ENCODE data around the gene SBNO1.
"Not testable (repeated sequence)": the region's sequence is repeated elsewhere in the genome, so short reads cannot be mapped to it uniquely, and the experiment has no call there.

Gene SBNO1

DNA sequence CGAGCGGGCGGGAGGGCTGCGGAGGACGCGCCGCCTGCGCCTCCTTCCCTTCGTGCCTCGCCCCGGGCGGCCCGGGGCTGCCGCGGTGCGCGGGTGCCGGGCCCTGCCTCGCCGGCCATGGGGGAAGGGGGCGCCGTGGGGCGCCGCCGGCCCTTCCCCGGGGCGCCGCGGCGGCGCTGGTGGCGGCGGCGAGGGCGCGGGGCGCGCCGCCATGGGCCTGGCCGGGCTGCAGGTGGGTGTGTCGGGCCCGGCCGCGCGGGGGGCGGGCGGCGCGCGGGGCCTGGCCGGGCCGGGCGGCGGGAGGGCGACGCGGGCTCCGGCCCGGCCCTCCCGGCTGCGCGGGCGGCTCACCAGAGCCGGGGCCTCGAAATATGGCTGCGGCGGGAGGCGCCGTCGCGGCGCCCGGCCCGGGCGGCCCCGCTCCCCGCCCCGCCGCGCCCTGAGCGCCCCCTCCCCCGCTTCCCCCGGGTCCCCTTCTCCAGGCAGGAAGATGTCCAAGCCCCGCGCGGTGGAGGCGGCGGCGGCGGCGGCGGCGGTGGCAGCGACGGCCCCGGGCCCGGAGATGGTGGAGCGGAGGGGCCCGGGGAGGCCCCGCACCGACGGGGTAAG is 24.4 kb upstream of the SBNO1 start:
- no peak for DNase-seq (ENCODE audit: low read depth in 2 of 3, low spot score in 1 of 3)

DNA sequence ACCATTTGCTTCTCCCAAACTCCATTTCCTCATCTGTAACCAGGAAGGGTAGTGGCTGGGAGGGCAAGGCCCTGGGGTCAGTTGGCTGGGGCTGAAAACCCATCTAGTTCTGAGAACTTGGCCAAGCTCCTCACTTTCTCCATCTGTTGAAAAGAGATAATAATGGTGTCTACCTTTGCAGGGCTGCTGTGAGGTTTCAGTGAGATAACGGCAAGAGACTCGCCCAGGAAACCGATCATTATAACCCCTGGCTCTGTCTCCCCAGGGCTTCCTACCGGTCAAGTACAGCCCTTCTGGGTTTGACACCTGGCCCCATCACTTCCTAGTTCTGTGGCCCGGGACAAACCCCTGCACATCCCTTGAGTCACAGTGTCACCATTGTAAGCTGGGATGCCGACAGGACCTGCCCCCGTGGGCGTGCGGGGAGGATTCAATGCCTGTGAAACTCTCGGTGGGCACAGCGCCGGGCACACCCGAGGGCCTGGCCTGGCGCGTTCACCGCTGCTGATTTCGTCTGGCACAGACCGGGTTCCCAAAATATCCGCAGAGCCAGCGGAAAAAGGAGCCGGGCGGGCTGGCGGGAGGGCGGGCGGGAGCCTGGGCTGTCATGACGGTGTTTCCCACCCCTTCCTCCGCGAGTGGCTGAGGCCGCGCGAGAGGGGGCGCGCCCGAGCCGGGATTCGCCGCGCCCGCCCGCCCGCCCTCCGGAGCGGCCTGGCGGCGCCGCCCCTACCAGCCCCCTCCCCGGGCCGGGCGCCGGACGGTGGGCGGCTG is 23.7 kb upstream of the SBNO1 start:
- peak; percentile 54 to 75 (median 62) for DNase-seq (ENCODE audit: low read depth in 2 of 3, low spot score in 1 of 3)

DNA sequence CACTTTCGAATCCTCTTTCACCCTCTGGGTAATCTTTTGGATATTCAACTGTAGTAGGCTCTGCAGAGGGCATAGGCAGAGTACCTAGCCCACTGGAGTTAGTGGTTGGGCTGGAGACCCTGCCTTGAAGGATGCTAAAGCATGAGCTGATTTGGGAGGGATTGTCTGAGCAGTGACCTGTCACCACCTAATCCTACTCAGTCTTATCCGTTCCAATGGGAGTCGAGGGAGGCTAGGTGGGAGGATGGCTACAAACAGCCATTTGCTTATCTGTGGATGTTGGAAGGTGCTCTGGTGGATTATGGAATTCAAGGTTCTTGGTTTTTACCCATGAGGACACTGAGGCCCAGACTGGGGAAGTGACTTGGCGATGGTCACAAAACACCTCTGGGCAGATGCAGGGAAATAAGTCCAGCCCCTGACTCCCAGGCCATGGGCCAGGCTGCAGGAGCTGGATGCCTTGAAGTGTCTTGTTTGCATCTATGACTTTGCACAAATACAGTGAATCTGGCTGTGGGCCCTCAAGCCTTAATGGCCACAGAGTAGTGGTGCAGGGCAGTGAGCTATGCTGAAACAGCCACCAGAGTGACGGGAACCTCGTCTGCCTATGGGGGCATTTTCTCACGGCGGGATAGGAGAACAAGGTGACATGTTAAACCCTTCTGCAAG is 23.0 kb upstream of the SBNO1 start:
- no peak for DNase-seq (ENCODE audit: low read depth in 2 of 3, low spot score in 1 of 3)

DNA sequence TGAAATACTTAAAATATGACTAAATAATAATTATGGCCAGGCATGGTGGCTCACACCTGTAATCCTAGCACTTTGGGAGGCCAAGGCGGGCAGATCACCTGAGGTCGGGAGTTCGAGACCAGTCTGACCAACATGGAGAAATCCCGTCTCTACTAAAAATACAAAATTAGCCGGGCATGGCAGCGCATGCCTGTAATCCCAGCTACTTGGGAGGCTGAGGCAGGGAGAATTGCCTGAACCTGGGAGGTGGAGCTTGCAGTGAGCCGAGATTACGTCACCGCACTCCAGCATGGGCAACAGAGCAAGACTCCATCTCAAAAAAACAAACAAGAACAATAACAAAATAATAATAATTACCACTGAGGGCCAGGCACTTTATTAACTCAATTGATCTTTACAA is 20.9 kb upstream of the SBNO1 start:
- not testable (repeated sequence) for DNase-seq (ENCODE audit: low read depth in 2 of 3, low spot score in 1 of 3)

DNA sequence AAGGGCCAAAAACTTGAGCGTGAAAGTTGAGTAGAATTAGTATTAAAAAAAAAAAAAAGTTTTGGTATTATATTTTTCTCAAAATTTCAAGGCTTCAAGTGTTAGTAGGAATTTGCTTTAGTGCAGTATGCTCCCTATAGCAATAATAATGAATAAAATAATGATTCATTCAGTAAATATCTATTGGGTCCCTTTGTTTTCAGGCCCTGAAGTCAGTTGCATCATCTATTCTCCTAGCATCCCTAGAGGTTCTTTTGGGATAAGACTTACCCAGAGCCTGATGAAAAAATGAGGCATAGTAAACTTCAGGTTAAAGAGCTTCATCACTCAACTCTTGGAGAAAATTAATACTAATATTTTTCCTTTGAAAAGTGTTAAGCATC is 20.3 kb upstream of the SBNO1 start:
- DNase-seq (ENCODE audit: low read depth in 2 of 3, low spot score in 1 of 3) = no peak

DNA sequence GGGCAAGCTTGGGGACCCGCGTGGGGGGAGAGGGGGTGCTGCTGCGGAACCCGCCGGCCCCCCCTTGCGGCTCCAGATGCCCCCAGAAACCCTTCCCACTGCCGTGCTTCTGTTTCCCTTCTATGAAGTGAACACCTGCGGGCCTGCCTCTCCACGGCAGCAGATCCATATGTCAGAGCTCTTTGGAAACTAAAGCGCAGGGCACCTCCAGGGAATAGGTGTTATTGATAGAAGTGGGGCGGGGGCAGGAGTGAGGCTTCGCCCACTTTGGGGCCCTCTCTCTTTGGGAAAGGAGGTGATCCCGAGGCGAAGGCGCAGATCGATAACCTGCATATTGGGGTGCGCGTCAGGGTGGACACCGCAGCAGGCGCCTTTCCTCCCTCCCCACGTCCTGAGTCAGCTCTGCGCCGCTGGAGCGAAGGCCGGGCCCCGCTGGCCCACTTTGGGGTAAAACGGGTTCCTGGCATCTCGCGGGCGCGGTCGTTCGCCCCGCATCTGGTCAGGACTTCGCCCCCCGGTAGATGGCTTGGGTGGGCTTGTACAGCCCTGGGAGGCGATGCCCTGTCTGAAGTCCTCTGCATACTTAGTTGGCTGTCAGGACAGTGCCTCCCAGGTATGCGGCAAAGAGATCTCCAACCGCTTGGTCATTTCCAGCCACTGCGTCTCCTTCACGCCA is 19.8 kb upstream of the SBNO1 start:
- DNase-seq (ENCODE audit: low read depth in 2 of 3, low spot score in 1 of 3) = peak in 1 of 3 donors; percentile 16

DNA sequence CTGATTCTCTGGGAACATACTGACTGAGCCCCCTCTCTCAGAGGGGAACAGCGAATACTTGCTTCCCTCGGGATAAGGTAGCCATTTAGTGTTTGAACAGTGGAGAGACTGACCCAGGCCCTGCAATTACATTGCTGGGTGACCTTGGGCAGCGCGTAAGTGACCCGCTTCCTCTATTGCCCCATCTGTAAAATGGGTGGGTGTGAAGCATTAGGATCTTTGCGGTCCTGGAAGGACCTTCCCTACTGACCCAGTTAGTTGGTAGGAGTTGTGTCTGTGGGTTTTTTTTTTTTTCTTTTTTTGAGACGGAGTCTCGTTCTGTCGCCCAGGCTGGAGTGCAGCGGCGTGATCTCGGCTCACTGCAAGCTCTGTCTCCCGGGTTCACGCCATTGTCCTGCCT is 18.0 kb upstream of the SBNO1 start:
- no peak for DNase-seq (ENCODE audit: low read depth in 2 of 3, low spot score in 1 of 3)

DNA sequence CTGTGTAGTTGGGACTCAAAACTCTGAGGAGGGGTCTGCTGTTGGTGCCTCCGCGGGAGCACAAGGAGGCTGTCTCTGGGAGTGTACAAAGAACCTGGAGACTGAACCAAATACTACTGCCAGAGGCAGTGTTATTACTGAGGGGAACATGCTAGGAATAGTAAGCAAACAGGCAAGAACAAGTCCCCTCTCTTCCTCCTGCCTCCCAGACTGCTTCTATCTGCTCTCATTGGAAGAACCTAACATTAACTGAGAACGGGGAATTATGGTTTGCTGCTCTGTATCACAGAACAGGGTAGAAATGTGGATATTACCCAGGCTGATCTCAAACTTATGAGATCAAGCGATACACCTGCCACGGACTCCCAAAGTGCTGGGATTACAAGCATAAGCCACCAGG is 14.7 kb upstream of the SBNO1 start:
- DNase-seq (ENCODE audit: low read depth in 2 of 3, low spot score in 1 of 3) = no peak

DNA sequence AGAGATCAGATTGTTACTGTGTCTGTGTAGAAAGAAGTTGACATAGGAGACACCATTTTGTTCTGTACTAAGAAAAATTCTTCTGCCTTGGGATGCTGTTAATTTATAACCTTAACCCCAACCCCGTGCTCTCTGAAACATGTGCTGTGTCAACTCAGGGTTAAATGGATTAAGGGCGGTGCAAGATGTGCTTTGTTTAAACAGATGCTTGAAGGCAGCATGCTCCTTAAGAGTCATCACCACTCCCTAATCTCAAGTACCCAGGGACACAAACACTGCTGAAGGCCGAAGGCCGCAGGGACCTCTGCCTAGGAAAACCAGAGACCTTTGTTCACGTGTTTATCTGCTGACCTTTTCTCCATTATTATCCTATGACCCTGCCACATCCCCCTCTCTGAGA is 7.8 kb upstream of the SBNO1 start:
- DNase-seq (ENCODE audit: low read depth in 2 of 3, low spot score in 1 of 3) = not testable (repeated sequence)

DNA sequence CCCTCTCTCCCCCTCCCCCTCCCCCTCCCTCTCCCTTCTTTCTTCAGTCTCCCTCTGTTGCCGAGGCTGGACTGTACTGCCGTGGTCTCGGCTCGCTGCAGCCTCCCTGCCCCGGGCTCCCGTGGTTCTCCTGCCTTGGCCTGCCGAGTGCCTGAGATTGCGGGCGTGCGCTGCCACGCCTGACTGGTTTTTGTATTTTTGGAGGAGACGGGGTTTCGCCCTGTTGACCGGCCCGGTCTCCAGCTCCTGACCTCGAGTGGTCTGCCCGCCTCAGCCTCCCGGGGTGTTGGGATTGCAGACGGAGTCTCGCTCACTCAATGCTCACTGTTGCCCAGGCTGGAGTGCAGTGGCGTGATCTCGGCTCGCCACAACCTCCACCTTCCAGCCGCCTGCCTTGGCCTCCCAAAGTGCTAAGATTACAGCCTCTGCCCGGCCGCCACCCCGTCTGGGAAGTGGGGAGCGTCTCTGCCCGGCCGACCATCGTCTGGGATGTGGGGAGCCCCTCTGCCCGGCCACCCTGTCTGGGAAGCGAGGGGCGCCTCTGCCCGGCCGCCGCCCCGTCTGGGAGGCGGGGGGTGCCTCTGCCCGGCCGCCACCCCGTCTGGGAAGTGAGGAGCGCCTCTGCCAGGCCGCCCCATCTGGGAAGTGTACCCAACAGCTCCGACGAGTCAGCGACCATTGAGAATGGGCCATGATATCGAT is 7.2 kb upstream of the SBNO1 start:
- DNase-seq (ENCODE audit: low read depth in 2 of 3, low spot score in 1 of 3) = not testable (repeated sequence)

DNA sequence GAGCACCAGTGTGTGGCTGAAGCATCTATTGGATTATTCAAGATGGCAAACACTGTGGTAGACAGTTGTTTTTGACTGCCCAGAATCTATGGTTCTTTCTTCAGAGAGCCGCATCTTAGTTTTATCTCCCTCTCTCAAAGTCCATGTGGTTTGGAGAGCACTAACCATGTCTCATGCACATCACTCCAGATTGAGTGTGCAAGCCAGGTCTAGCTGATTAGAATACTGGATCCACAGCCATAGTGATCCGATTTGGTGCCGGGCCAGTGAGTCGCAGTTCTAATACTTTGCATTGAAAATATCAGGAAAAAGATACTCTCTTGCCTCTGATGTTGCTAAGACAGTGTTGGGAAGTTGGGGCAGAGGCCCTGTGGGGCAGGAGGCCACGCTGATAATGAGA is 4.6 kb upstream of the SBNO1 start:
- no peak for DNase-seq (ENCODE audit: low read depth in 2 of 3, low spot score in 1 of 3)

DNA sequence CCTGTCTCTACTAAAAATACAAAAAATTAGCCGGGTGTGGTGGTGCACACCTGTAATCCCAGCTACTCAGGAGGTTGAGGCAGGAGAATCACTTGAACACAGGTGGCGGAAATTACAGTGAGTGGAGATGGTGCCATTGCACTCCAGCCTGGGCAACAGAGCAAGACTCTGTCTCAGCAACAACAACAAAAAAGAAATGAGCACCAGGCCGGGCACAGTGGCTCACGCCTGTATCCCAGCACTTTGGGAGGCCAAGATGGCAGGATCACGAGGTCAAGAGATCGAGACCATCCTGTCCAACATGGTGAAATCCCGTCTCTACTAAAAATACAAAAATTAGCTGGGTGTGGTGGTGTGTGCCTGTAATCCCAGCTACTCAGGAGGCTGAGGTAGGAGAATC is 3.8 kb upstream of the SBNO1 start:
- not testable (repeated sequence) for DNase-seq (ENCODE audit: low read depth in 2 of 3, low spot score in 1 of 3)

DNA sequence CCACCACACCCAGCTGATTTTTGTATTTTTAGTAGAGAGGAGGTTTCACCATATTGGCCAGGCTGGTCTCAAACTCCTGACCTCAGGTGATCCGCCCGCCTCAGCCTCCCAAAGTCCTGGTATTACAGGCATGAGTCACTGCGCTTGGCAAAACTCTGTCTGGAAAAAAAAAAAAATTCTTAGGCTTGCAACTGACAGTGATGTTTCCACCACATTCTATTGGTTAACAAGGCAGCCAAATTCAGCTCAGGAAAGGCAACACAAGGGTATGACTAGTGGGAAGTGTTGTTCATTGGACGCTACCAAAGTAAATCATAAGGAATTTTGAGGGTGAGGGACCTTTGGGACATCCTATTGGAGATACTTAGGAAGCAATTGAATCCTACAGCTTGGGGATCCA is 2.9 kb upstream of the SBNO1 start:
- no peak for DNase-seq (ENCODE audit: low read depth in 2 of 3, low spot score in 1 of 3)

DNA sequence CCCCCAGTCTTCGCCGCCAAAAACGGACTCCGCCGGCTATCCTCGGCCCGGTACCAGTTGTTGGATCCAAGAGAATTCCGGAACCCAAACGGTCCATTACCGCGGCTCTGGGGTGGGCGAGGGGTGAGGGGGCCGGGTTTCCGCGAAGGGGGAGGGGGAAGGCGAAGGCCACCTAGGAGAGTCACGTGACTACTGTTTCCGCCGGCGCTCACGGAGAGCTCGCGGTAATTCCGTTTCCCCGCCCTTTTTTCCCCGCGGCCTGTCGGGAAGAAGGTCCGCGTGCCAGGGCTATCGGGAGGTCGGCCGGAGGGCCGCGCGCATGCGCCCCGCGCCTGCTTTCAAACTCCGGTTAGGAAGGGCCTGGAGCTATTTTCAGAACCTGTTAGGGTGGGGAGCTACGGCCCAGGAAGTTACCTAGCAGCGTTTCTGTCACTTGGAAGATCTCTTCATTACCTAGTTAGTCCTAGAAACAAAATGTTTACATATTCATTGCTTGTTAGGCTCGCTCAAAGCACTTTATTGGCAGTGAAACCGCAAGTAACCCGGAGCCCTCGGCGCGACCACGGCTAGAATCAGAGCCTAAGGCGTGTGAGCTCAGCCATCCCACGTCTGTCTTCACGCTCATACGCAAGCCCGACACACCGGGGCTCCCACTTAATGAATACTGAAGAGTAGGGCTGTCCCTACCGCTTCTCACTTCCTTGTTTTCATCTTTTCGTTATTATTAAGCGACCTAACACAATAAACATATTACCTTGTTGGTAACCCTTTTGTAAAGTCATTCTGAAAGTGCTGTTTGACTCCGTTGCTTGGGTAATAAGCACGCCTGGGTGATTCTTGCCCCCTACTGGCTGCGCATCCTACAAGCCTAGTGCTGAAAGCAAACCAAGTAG is 624 bp upstream of the SBNO1 start:
- DNase-seq (ENCODE audit: low read depth in 2 of 3, low spot score in 1 of 3) = peak; percentile 95 to 97 (median 95)

DNA sequence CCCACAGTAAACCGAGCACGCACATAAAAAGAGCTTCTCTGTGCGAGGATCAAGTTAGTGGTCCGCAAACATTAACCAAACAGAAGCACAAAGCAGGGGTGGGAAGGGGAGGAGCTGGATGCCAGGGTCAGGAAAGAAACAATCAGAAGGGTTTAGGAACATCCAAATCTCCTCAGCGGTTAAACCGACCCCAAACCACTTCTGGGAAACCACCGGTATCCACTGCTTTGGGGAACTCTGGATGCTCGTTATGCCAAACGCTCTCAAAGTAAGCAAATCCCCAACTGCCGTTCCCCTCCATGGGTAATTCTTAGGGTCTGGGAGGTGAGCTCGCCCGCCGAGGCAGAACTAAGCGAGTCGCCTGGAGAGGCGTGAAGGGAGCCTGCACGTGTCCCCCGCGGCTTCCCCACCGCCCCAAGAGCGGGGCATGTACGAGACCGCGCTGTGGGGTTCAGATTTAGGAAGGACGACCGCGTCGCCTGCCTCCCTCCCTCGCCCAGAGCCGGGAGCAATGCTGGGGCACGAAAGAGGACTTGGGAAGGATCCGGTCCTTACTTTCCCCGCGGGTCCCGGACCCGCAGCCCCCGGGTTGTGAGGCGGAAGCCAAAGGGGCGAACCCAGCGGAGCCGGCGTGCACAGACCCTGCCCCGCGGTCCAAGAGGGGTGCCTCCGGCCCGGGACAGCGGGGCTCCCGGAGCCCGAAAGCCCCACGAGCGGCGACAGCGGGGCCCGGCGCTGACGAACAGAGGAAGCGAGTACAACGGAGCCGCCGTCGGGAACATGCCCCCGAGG is 711 bp downstream of the SBNO1 start:
- peak in 2 of 3 donors; percentile 15 to 17 for DNase-seq (ENCODE audit: low read depth in 2 of 3, low spot score in 1 of 3)

DNA sequence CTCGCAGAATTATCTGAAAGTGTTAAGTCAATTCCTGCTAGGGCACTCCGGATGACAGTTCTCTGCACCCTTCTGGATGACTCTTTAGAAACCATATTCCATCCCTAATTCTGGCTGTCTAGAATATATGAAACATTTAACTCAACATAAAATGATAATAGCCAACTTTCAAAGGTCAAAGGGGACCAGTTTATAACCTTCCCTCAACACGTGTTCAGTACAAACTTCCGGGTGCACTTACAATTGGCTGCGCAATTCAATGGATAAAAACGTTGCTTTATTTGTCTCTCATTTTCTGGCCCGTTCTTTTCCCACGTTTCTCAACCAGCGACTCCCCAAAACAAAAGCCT is 1.3 kb downstream of the SBNO1 start:
- DNase-seq (ENCODE audit: low read depth in 2 of 3, low spot score in 1 of 3) = peak in 1 of 3 donors; percentile 7

DNA sequence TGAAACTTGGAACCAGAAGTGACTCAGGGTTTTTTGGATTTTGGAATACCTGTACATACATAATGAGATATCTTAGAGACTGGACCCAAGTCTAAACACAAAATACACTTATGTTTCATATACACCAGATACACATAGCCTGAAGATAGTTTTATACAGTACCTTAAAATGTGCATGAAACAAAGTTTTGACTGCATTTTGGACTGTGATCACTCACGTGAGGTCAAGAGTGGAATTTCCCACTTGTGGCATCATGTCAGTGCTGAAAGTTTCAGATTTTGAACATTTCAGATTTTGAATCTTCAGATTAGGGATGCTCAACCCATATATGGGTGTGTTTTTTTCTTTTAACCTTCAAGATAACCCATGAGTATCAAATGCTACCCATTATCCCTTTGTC is 6.6 kb downstream of the SBNO1 start:
- DNase-seq (ENCODE audit: low read depth in 2 of 3, low spot score in 1 of 3) = no peak

DNA sequence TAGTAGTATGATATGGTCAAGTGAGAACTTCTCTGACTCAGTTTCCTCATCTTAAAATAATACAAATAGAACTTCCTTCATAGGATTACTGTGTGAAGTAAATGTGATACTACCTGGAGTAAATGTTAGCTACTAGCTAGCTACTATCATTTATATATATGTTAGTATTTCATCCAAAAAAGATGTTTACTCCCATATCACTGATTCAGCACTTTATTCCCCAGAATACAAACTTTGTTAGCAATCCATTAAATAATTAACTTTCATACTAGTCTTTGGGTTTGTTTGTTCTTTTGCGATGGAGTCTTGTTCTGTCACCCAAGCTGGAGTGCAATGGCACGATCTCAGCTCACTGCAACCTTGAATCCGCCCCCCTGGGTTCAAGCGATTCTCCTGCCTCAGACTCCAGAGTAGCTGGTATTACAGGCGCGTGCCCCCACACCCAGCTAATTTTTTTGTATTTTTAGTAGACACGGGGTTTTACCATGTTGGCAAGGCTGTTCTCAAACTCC is 8.4 kb downstream of the SBNO1 start:
- DNase-seq (ENCODE audit: low read depth in 2 of 3, low spot score in 1 of 3) = no peak

DNA sequence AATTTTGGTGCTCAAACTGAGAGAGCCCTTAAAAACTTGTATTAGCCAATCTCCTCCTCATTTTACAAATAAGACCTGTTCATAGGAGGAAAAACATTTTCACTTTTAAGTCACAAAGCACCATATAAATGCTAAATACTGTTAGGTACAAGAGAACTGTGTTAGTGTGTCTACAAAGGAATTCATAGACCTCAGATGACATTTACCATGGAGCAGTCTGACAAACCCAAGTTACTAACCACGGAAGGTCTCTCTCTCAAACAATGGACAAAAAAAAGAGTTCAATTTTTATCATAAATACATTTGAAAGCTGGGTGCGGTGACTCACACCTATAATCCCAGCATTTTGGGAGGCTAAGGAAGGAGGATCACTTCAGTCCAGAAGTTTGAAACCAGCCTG is 10.0 kb downstream of the SBNO1 start:
- DNase-seq (ENCODE audit: low read depth in 2 of 3, low spot score in 1 of 3) = no peak

Measured in stimulated activated CD4-positive, alpha-beta T cell treated with anti-CD3 and anti-CD28 coated beads, Interleukin-12 subunit alpha, Interleukin-12 subunit beta, amount 100 ng/mL, for 48 hours (primary cell).